Measurements from ENCODE around the gene DMWD.

The DMWD gene

GRCh38 chr19:45824041-45824471, 31.4 kb upstream of the DMWD start:
- no peak overlapping the region for H3K27ac ChIP-seq (ENCODE audit: low read length)

GRCh38 chr19:45823182-45823581, 30.5 kb upstream of the DMWD start:
- H3K36me3 ChIP-seq (ENCODE audit: insufficient read depth, low read depth, low read length): peaks cover 86% of the 10 kb centered on the region
- H3K4me3 ChIP-seq (ENCODE audit: low read length): no peak overlapping the region
- no peak overlapping the region for H3K9ac ChIP-seq (ENCODE audit: low read depth, low read length)
- H3K9me3 ChIP-seq (ENCODE audit: insufficient read depth, low read depth, low read length): no peaks in the 10 kb centered on the region
- no peaks in the 10 kb centered on the region for H3K27me3 ChIP-seq (ENCODE audit: insufficient read depth, low read length)
- H3K27ac ChIP-seq (ENCODE audit: low read length): no peak overlapping the region
- H3K4me1 ChIP-seq (ENCODE audit: insufficient read depth, low read length): peaks cover 3% of the 10 kb centered on the region; the same call in 1 of the 2 replicates

More at GRCh38 chr19:45824041-45824471, 31.4 kb upstream of the DMWD start:
- H3K9me3 ChIP-seq (ENCODE audit: insufficient read depth, low read depth, low read length): no peaks in the 10 kb centered on the region
- H3K9ac ChIP-seq (ENCODE audit: low read depth, low read length): no peak overlapping the region
- H3K36me3 ChIP-seq (ENCODE audit: insufficient read depth, low read depth, low read length): peaks cover 95% of the 10 kb centered on the region
- no peaks in the 10 kb centered on the region for H3K4me1 ChIP-seq (ENCODE audit: insufficient read depth, low read length)
- no peak overlapping the region for H3K4me3 ChIP-seq (ENCODE audit: low read length)
- no peaks in the 10 kb centered on the region for H3K27me3 ChIP-seq (ENCODE audit: insufficient read depth, low read length)

GRCh38 chr19:45822716-45823115, 30.1 kb upstream of the DMWD start:
- H3K9me3 ChIP-seq (ENCODE audit: insufficient read depth, low read depth, low read length): no peaks in the 10 kb centered on the region
- no peak overlapping the region for H3K27ac ChIP-seq (ENCODE audit: low read length)
- peaks cover 8% of the 10 kb centered on the region; the same call in 1 of the 2 replicates for H3K4me1 ChIP-seq (ENCODE audit: insufficient read depth, low read length)
- no peaks in the 10 kb centered on the region for H3K27me3 ChIP-seq (ENCODE audit: insufficient read depth, low read length)
- no peak overlapping the region for H3K4me3 ChIP-seq (ENCODE audit: low read length)
- H3K36me3 ChIP-seq (ENCODE audit: insufficient read depth, low read depth, low read length): peaks cover 82% of the 10 kb centered on the region
- H3K9ac ChIP-seq (ENCODE audit: low read depth, low read length): no peak overlapping the region

- no peak overlapping the region for H3K9ac ChIP-seq (ENCODE audit: low read depth, low read length)
- H3K4me1 ChIP-seq (ENCODE audit: insufficient read depth, low read length): peaks cover 11% of the 10 kb centered on the region; the same call in 1 of the 2 replicates
- H3K27me3 ChIP-seq (ENCODE audit: insufficient read depth, low read length): no peaks in the 10 kb centered on the region
- H3K36me3 ChIP-seq (ENCODE audit: insufficient read depth, low read depth, low read length): peaks cover 70% of the 10 kb centered on the region
- no peak overlapping the region for H3K4me3 ChIP-seq (ENCODE audit: low read length)
- no peak overlapping the region for H3K27ac ChIP-seq (ENCODE audit: low read length)
- no peaks in the 10 kb centered on the region for H3K9me3 ChIP-seq (ENCODE audit: insufficient read depth, low read depth, low read length)
Measured at GRCh38 chr19:45821570-45821969, 28.9 kb upstream of the DMWD start.

- H3K27ac ChIP-seq (ENCODE audit: low read length): no peak overlapping the region
- H3K9me3 ChIP-seq (ENCODE audit: insufficient read depth, low read depth, low read length): no peaks in the 10 kb centered on the region
- H3K4me3 ChIP-seq (ENCODE audit: low read length): no peak overlapping the region
- no peak overlapping the region for H3K9ac ChIP-seq (ENCODE audit: low read depth, low read length)
- H3K4me1 ChIP-seq (ENCODE audit: insufficient read depth, low read length): peaks cover 11% of the 10 kb centered on the region; the same call in 1 of the 2 replicates
- H3K36me3 ChIP-seq (ENCODE audit: insufficient read depth, low read depth, low read length): peaks cover 66% of the 10 kb centered on the region
- H3K27me3 ChIP-seq (ENCODE audit: insufficient read depth, low read length): no peaks in the 10 kb centered on the region
Measured at GRCh38 chr19:45821103-45821521, 28.5 kb upstream of the DMWD start.

- H3K4me3 ChIP-seq (ENCODE audit: low read length): no peak overlapping the region
- no peak overlapping the region for H3K27ac ChIP-seq (ENCODE audit: low read length)
- no peak overlapping the region for H3K9ac ChIP-seq (ENCODE audit: low read depth, low read length)
- H3K27me3 ChIP-seq (ENCODE audit: insufficient read depth, low read length): no peaks in the 10 kb centered on the region
- H3K36me3 ChIP-seq (ENCODE audit: insufficient read depth, low read depth, low read length): peaks cover 60% of the 10 kb centered on the region
- no peaks in the 10 kb centered on the region for H3K9me3 ChIP-seq (ENCODE audit: insufficient read depth, low read depth, low read length)
- H3K4me1 ChIP-seq (ENCODE audit: insufficient read depth, low read length): peaks cover 11% of the 10 kb centered on the region; the same call in 1 of the 2 replicates
Measured at GRCh38 chr19:45820413-45821102, 27.9 kb upstream of the DMWD start.

- peaks cover 52% of the 10 kb centered on the region for H3K36me3 ChIP-seq (ENCODE audit: insufficient read depth, low read depth, low read length)
- no peak overlapping the region for H3K4me3 ChIP-seq (ENCODE audit: low read length)
- H3K27ac ChIP-seq (ENCODE audit: low read length): no peak overlapping the region
- H3K27me3 ChIP-seq (ENCODE audit: insufficient read depth, low read length): no peaks in the 10 kb centered on the region
- no peaks in the 10 kb centered on the region for H3K9me3 ChIP-seq (ENCODE audit: insufficient read depth, low read depth, low read length)
- peaks cover 11% of the 10 kb centered on the region; the same call in 1 of the 2 replicates for H3K4me1 ChIP-seq (ENCODE audit: insufficient read depth, low read length)
- no peak overlapping the region for H3K9ac ChIP-seq (ENCODE audit: low read depth, low read length)
Measured at GRCh38 chr19:45819769-45820168, 27.1 kb upstream of the DMWD start.

- H3K9me3 ChIP-seq (ENCODE audit: insufficient read depth, low read depth, low read length): no peaks in the 10 kb centered on the region
- peaks cover 17% of the 10 kb centered on the region; the same call in 1 of the 2 replicates for H3K4me1 ChIP-seq (ENCODE audit: insufficient read depth, low read length)
- H3K27ac ChIP-seq (ENCODE audit: low read length): peak overlapping the region; percentile 57
- H3K4me3 ChIP-seq (ENCODE audit: low read length): peak overlapping the region; percentile 41; the same call in 1 of the 2 replicates
- peak overlapping the region; percentile 53; the same call in 1 of the 2 replicates for H3K9ac ChIP-seq (ENCODE audit: low read depth, low read length)
- H3K36me3 ChIP-seq (ENCODE audit: insufficient read depth, low read depth, low read length): peaks cover 33% of the 10 kb centered on the region
- H3K27me3 ChIP-seq (ENCODE audit: insufficient read depth, low read length): no peaks in the 10 kb centered on the region
Measured at GRCh38 chr19:45817725-45818301, 25.2 kb upstream of the DMWD start.

DNA sequence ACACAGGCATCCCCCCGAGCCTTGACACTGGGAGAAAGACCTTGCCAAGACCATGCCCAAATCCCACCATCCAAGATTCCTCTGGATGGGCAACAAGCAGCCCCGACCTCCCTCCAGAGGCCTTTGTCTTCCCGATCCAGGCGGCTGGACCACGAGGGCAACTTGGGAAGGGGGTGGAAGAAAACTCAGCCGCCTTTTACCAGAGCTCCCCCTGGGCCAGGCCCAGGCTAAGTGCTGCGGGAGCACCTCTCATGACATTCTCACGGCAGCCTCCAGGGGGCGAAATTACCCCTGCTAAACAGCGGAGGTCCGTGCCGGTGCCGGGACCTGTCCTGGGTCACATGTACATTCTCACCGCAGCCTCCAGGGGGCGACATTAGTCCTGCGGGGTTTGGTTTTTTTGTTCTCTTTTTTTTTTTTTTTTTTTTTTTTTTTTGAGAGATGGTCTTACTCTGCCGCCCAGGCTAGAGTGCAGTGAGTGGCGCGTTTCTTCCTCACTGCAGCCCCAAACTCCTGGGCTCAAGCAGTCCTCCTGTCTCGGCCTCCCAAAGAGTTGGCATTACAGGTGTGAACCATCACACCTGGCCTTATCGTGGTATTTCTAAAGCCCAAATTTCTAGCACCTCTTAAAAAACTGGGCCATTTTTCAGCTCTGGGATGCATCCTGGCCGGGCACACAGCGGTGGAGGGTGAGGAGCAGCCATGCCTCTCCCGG, 24.5 kb upstream of the DMWD start:
- Histone ChIP-seq H3K27me3 (ENCODE audit: insufficient read depth, low read length) (no peaks in the 10 kb centered on the region), H3K4me1 (ENCODE audit: insufficient read depth, low read length) (peaks cover 17% of the 10 kb centered on the region; the same call in 1 of the 2 replicates), H3K4me3 (ENCODE audit: low read length) (peak overlapping the region; percentile 79), H3K36me3 (ENCODE audit: insufficient read depth, low read depth, low read length) (peaks cover 27% of the 10 kb centered on the region), H3K27ac (ENCODE audit: low read length) (peak overlapping the region; percentile 57), H3K9ac (ENCODE audit: low read depth, low read length) (peak overlapping the region; percentile 79; the same call in 1 of the 2 replicates), H3K9me3 (ENCODE audit: insufficient read depth, low read depth, low read length) (no peaks in the 10 kb centered on the region)

GRCh38 chr19:45816236-45817009, 23.8 kb upstream of the DMWD start:
- peaks cover 17% of the 10 kb centered on the region; the same call in 1 of the 2 replicates for H3K4me1 ChIP-seq (ENCODE audit: insufficient read depth, low read length)
- peak overlapping the region; percentile 79 for H3K9ac ChIP-seq (ENCODE audit: low read depth, low read length)
- H3K36me3 ChIP-seq (ENCODE audit: insufficient read depth, low read depth, low read length): peaks cover 21% of the 10 kb centered on the region
- H3K27me3 ChIP-seq (ENCODE audit: insufficient read depth, low read length): no peaks in the 10 kb centered on the region
- peak overlapping the region; percentile 22 for H3K27ac ChIP-seq (ENCODE audit: low read length)
- no peaks in the 10 kb centered on the region for H3K9me3 ChIP-seq (ENCODE audit: insufficient read depth, low read depth, low read length)
- H3K4me3 ChIP-seq (ENCODE audit: low read length): peak overlapping the region; percentile 79
